Sciatic nerve (tissue), 2 donors: ENCODE measurements around the gene BTBD17. TPM values are rescaled to one million over a fixed set of nuclear protein-coding genes. Genes with fewer than 3 reads are reported as not detected.
"Not testable (repeated sequence)": the region's sequence is repeated elsewhere in the genome, so short reads cannot be mapped to it uniquely, and the experiment has no call there.

Experiments
- ATAC-seq: fragments of 200-7000 bp; cut with Tn5 transposase; one replicate; pipeline ENCODE4 v1.9.1; 2020; ENCODE audit warnings: mild to moderate bottlenecking, moderate library complexity
- DNase-seq: peaks from one replicate; pipeline ENCODE4 v3.0.0-alpha.2; 2020; ENCODE audit warnings: low spot score
- intact Hi-C: fragments of 100-400 bp; cut with DNase I; formaldehyde crosslinking; loops from one replicate; pipeline ENCODE4 v1.14.2; 2022
- total RNA-seq: library from RNA; stranded (reverse); fragmentation: NEBNext Ultra II Directional; extraction: Animal tissue kit (Norgen Biotek cat#: 25700); gene quantifications from one replicate; pipeline ENCODE4 v1.2.1, GENCODE V29; 2021
- donor health status: DM: no; HTN: no; CAD: no.
- donor health status: DM: no; HTN: no; CAD: no.

Gene BTBD17
- not detected for total RNA-seq

- peak; percentile 83 for DNase-seq
- intact Hi-C loops, result loop anchor here (10.0 kb wide), 1 partner anchor 157 kb away; the partner anchor contains the start of gene RPL38
- peak; percentile 88 for ATAC-seq
These were observed at the start of gene BTBD17 for GRCh38 chr17:74361230-74362068. Gene BTBD17 (minus strand): TSS chr17:74361868. CDS start chr17:74361819, 49 bp downstream.

GRCh38 chr17:74410001-74410443 is 48.4 kb upstream of the BTBD17 start:
- intact Hi-C loops, result no loop called here
- no peak for DNase-seq
- no peak for ATAC-seq

- intact Hi-C loops, result no loop called here
- ATAC-seq, result no peak
- no peak for DNase-seq
These were observed 47.1 kb upstream of the BTBD17 start for GRCh38 chr17:74408815-74409214.

- intact Hi-C loops, result no loop called here
- ATAC-seq, result no peak
- DNase-seq, result no peak
These were observed 46.6 kb upstream of the BTBD17 start for GRCh38 chr17:74408262-74408661.

- no peak for DNase-seq
- ATAC-seq, result no peak
- intact Hi-C loops, result no loop called here
These were observed 45.7 kb upstream of the BTBD17 start for GRCh38 chr17:74407384-74407783.

GRCh38 chr17:74405311-74405710 is 43.6 kb upstream of the BTBD17 start:
- intact Hi-C loops, ATAC-seq: not testable (repeated sequence)

GRCh38 chr17:74404789-74405188 is 43.1 kb upstream of the BTBD17 start:
- DNase-seq (no peak), ATAC-seq (no peak)
- intact Hi-C loops, result no loop called here

More at GRCh38 chr17:74405311-74405710, 43.6 kb upstream of the BTBD17 start:
- not testable (repeated sequence) for DNase-seq

GRCh38 chr17:74404218-74404617 is 42.5 kb upstream of the BTBD17 start:
- no peak for ATAC-seq
- intact Hi-C loops, result no loop called here
- DNase-seq, result no peak

- intact Hi-C loops, result no loop called here
- ATAC-seq, result no peak
These were observed 42.0 kb upstream of the BTBD17 start for GRCh38 chr17:74403512-74404137.

GRCh38 chr17:74402048-74402447 is 40.4 kb upstream of the BTBD17 start:
- no peak for DNase-seq
- no peak for ATAC-seq
- intact Hi-C loops, result no loop called here

More at GRCh38 chr17:74403512-74404137, 42.0 kb upstream of the BTBD17 start:
- DNase-seq, result no peak

- ATAC-seq (no peak), DNase-seq (no peak)
- intact Hi-C loops, result no loop called here
These were observed 34.9 kb upstream of the BTBD17 start for GRCh38 chr17:74396567-74396966.

GRCh38 chr17:74394977-74395376 is 33.3 kb upstream of the BTBD17 start:
- ATAC-seq (no peak), DNase-seq (no peak)
- intact Hi-C loops, result no loop called here

- ATAC-seq, result no peak
- intact Hi-C loops, result no loop called here
These were observed 32.7 kb upstream of the BTBD17 start for GRCh38 chr17:74394275-74394950.

GRCh38 chr17:74393346-74393942 is 31.8 kb upstream of the BTBD17 start:
- intact Hi-C loops, result no loop called here
- ATAC-seq (no peak), DNase-seq (no peak)

More at GRCh38 chr17:74394275-74394950, 32.7 kb upstream of the BTBD17 start:
- no peak for DNase-seq

- ATAC-seq (no peak), DNase-seq (no peak)
- intact Hi-C loops, result no loop called here
These were observed 31.2 kb upstream of the BTBD17 start for GRCh38 chr17:74392848-74393247.

GRCh38 chr17:74391771-74392170 is 30.1 kb upstream of the BTBD17 start:
- DNase-seq (no peak), ATAC-seq (no peak)
- intact Hi-C loops, result no loop called here

GRCh38 chr17:74390680-74391653 is 29.3 kb upstream of the BTBD17 start:
- no peak for ATAC-seq

More at GRCh38 chr17:74390680-74391653, 29.3 kb upstream of the BTBD17 start:
- no peak for DNase-seq
- intact Hi-C loops, result no loop called here
